Lower leg skin (tissue), 4 donors: ENCODE measurements around the gene UPF1. TPM values are rescaled to one million over a fixed set of nuclear protein-coding genes. Genes with fewer than 3 reads are reported as not detected.

Source experiments
- DNase-seq, 2 donors: peaks; one replicate each; pipeline ENCODE4 v3.0.0-alpha.2; 2019; ENCODE audit warnings: low spot score in 2 of 2
- H3K4me3 ChIP-seq: fragments of 200-600 bp; sonication (generic); 2 replicates; pipeline ENCODE4 v1.5.1; 2017; ENCODE audit warnings: mild to moderate bottlenecking, low read depth; ENCODE audit not compliant: poor library complexity, severe bottlenecking
- CTCF ChIP-seq, 3 donors: fragments of 450-650 bp; IDR thresholded peaks; one replicate each; pipeline ENCODE4 v1.5.1; 2016; ENCODE audit warnings: antibody characterized with exemption in 3 of 3, mild to moderate bottlenecking in 3 of 3, moderate library complexity in 2 of 3
- POLR2A ChIP-seq, 2 donors: fragments of 450-650 bp; IDR thresholded peaks; one replicate each; pipeline ENCODE4 v1.6.1; 2016 to 2017; ENCODE audit warnings: antibody characterized with exemption in 2 of 2, mild to moderate bottlenecking in 1 of 2, moderate library complexity in 1 of 2
- WGBS, 2 donors: methylation state at CpG; one replicate each; pipeline ENCODE4 v1.1.5; 2018; 5-methylcytosine and 5-hydroxymethylcytosine counted together
- intact Hi-C: fragments of 100-400 bp; cut with DNase I; formaldehyde crosslinking; loops from one replicate; pipeline ENCODE4 v1.15.0; 2023; ENCODE audit warnings: low total_unique reads
- total RNA-seq, 4 donors: library from RNA; depleted of rRNA; stranded (reverse); fragments of >200 nt; gene quantifications; one replicate each; pipeline ENCODE4 v1.1.0, GENCODE V29; 2016

Gene UPF1
- total RNA-seq, 4 donors from 2014 or later: 91.6 to 116 (median 102) TPM

GRCh38 chr19:18879579-18880373 lies 48.0 kb downstream of the UPF1 start:
- no peak for TF ChIP-seq POLR2A (IDR thresholded peaks at IDR 0.05)
- TF ChIP-seq CTCF (IDR thresholded peaks at IDR 0.05): no peak
- 74 to 79% methylated on average over 13 of the region's 13 CpGs for WGBS, 2 donors
- intact Hi-C loops: no loop called here
- no peak for DNase-seq
- H3K4me3 ChIP-seq: no peak overlapping the region

GRCh38 chr19:18881491-18881890 lies 49.7 kb downstream of the UPF1 start:
- no peak for DNase-seq
- H3K4me3 ChIP-seq: no peak overlapping the region
- WGBS, 2 donors: 91 to 95% methylated on average over 7 of the region's 7 CpGs
- intact Hi-C loops: no loop called here
- no peak for TF ChIP-seq POLR2A (IDR thresholded peaks at IDR 0.05)
- TF ChIP-seq CTCF (IDR thresholded peaks at IDR 0.05): no peak

GRCh38 chr19:18883526-18884304 lies 52.0 kb downstream of the UPF1 start:
- WGBS, 2 donors: 81% methylated on average over 30 of the region's 30 CpGs
- H3K4me3 ChIP-seq: no peak overlapping the region
- TF ChIP-seq CTCF (IDR thresholded peaks at IDR 0.05) (no peak), POLR2A (IDR thresholded peaks at IDR 0.05) (no peak)
- DNase-seq: no peak
- intact Hi-C loops: no loop called here

- no peak overlapping the region for H3K4me3 ChIP-seq
- DNase-seq: no peak
- TF ChIP-seq POLR2A (IDR thresholded peaks at IDR 0.05) (no peak), CTCF (IDR thresholded peaks at IDR 0.05) (no peak)
- 91 to 93% methylated on average over 4 of the region's 4 CpGs for WGBS, 2 donors
- intact Hi-C loops: no loop called here
Observed at GRCh38 chr19:18886972-18887371, 55.2 kb downstream of the UPF1 start.

GRCh38 chr19:18889949-18890745 lies 58.4 kb downstream of the UPF1 start:
- intact Hi-C loops: no loop called here
- no peak overlapping the region for H3K4me3 ChIP-seq
- WGBS, 2 donors: 83 to 84% methylated on average over 10 of the region's 10 CpGs
- DNase-seq: no peak
- TF ChIP-seq POLR2A (IDR thresholded peaks at IDR 0.05): no peak
- no peak for TF ChIP-seq CTCF (IDR thresholded peaks at IDR 0.05)
